Urinary bladder (tissue), 4 donors: ENCODE data around the gene APOC4. TPM values are rescaled to one million over a fixed set of nuclear protein-coding genes. Genes with fewer than 3 reads are reported as not detected.

Experiments
- DNase-seq: peaks from one replicate; pipeline ENCODE4 v3.0.0-alpha.2; 2015; ENCODE audit errors: extremely low spot score
- H3K27ac ChIP-seq: one replicate; pipeline ENCODE4 v1.5.1; 2013; ENCODE audit warnings: low read depth, mild to moderate bottlenecking, moderate library complexity
- H3K36me3 ChIP-seq: one replicate; pipeline ENCODE4 v1.6.1; 2013; ENCODE audit warnings: mild to moderate bottlenecking, moderate library complexity; ENCODE audit not compliant: insufficient read depth
- H3K4me1 ChIP-seq: one replicate; pipeline ENCODE4 v1.6.1; 2013; ENCODE audit warnings: mild to moderate bottlenecking, moderate library complexity; ENCODE audit not compliant: insufficient read depth
- H3K4me3 ChIP-seq: one replicate; pipeline ENCODE4 v1.5.1; 2013; ENCODE audit warnings: low read depth, low read length
- WGBS: extraction: QIAGEN DNeasy Blood & Tissue Kit; methylation state at CpG from one replicate; pipeline ENCODE4 v1.1.7; 2013; 5-methylcytosine and 5-hydroxymethylcytosine counted together
- polyA plus RNA-seq: library from polyadenylated mRNA; stranded (reverse); fragments of 200-250 nt; gene quantifications from one replicate; pipeline ENCODE4 v1.2.3, GENCODE V29; 2013
- total RNA-seq: library from RNA; depleted of rRNA; stranded (reverse); fragments of >200 nt; gene quantifications from one replicate; pipeline ENCODE4 v1.2.3, GENCODE V29; 2014
- donor health status: healthy with polysubstance abuse.
- donor health status: healthy.

Gene APOC4
- total and polyA plus RNA-seq, 2 donors = not detected

DNA sequence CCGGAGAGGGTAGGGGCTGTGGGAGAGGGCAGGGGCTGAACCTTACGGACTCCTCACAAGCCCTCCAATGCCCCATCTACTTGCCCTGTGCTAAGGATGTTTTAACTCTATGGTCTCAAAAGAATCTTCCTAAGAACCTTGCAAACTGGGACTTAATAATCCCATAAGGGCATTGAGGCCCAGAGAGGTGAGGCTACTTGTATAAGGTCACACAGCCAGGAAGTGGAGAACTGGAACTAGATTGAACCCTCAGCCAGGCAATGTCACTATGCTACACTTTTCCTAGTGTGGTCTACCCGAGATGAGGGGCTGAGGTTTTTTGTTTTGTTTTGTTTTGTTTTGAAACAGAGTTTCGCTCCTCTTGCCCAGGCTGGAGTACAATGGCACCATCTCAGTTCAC is 10.5 kb upstream of the APOC4 start:
- no peak overlapping the region for H3K27ac ChIP-seq

GRCh38 chr19:44939668-44940067 is 2.4 kb upstream of the APOC4 start:
- no peak for DNase-seq
- Histone ChIP-seq H3K27ac (no peak overlapping the region), H3K4me1 (no peaks in the 10 kb centered on the region), H3K4me3 (no peak overlapping the region), H3K36me3 (no peaks in the 10 kb centered on the region)
- WGBS = 81% methylated on average over 5 of the region's 5 CpGs

More for the DNA sequence above, 10.5 kb upstream of the APOC4 start:
- 83% methylated on average over 4 of the region's 4 CpGs for WGBS
- DNase-seq = no peak
- Histone ChIP-seq H3K4me3 (no peak overlapping the region), H3K36me3 (no peaks in the 10 kb centered on the region), H3K4me1 (no peaks in the 10 kb centered on the region)

- WGBS = 64% methylated on average over 10 of the region's 10 CpGs
- no peak for DNase-seq
- H3K27ac ChIP-seq = no peak overlapping the region
- H3K36me3 ChIP-seq = no peaks in the 10 kb centered on the region
- H3K4me3 ChIP-seq = no peak overlapping the region
- H3K4me1 ChIP-seq = no peaks in the 10 kb centered on the region
Measured at GRCh38 chr19:44943801-44944249, 1.8 kb downstream of the APOC4 start.

GRCh38 chr19:44947041-44947581 is 5.1 kb downstream of the APOC4 start:
- Histone ChIP-seq H3K36me3 (no peaks in the 10 kb centered on the region), H3K27ac (no peak overlapping the region), H3K4me1 (no peaks in the 10 kb centered on the region), H3K4me3 (no peak overlapping the region)
- DNase-seq = no peak
- 91% methylated on average over 13 of the region's 13 CpGs for WGBS

GRCh38 chr19:44948237-44948636 is 6.2 kb downstream of the APOC4 start:
- no peaks in the 10 kb centered on the region for H3K36me3 ChIP-seq

DNA sequence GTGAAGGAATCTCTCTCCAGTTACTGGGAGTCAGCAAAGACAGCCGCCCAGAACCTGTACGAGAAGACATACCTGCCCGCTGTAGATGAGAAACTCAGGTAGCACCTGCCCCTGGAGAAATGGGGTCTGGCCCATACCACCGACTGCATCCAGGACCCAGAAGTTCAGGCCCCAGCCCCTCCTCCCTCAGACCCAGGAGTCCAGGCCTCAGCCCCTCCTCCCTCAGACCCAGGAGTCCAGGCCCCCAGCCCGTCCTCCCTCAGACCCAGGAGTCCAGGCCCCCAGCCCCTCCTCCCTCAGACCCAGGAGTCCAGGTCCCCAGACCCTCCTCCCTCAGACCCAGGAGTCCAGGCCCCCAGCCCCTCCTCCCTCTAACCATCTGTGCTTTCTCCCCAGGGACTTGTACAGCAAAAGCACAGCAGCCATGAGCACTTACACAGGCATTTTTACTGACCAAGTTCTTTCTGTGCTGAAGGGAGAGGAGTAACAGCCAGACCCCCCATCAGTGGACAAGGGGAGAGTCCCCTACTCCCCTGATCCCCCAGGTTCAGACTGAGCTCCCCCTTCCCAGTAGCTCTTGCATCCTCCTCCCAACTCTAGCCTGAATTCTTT is 6.8 kb downstream of the APOC4 start:
- no peaks in the 10 kb centered on the region for H3K4me1 ChIP-seq
- WGBS = 84% methylated on average over 5 of the region's 5 CpGs
- H3K36me3 ChIP-seq = no peaks in the 10 kb centered on the region
- no peak overlapping the region for H3K27ac ChIP-seq
- no peak for DNase-seq
- H3K4me3 ChIP-seq = no peak overlapping the region

More at GRCh38 chr19:44948237-44948636, 6.2 kb downstream of the APOC4 start:
- DNase-seq = no peak
- Histone ChIP-seq H3K4me1 (no peaks in the 10 kb centered on the region), H3K27ac (no peak overlapping the region), H3K4me3 (no peak overlapping the region)
- 75% methylated on average over 5 of the region's 5 CpGs for WGBS

- Histone ChIP-seq H3K4me3 (no peak overlapping the region), H3K4me1 (no peaks in the 10 kb centered on the region), H3K27ac (no peak overlapping the region), H3K36me3 (no peaks in the 10 kb centered on the region)
- WGBS = 92% methylated on average over 9 of the region's 9 CpGs
- no peak for DNase-seq
Measured at GRCh38 chr19:44949550-44949949, 7.5 kb downstream of the APOC4 start.

GRCh38 chr19:44951179-44952159 is 9.4 kb downstream of the APOC4 start:
- 42% methylated on average over 13 of the region's 13 CpGs for WGBS
- DNase-seq = peak; percentile 60
- Histone ChIP-seq H3K27ac (no peak overlapping the region), H3K4me1 (no peaks in the 10 kb centered on the region), H3K4me3 (no peak overlapping the region), H3K36me3 (no peaks in the 10 kb centered on the region)

DNA sequence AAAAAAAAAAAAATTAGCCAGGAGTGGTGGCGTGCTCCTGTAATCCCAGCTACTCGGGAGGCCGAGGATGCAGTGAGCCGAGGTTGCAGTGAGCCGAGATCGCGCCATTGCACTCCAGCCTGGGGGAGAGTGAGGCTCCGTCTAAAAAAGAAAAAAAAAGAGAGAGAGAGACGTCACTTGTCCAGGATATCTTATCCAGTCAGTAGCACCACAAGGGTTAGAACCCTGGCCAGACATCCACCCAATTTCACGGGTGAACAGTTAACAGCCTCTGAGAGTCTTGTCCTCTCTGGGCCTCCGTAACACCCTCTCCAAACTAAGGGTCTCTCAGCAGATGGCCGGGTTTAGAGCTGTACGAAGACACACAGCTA is 12.2 kb downstream of the APOC4 start:
- peak overlapping the region; percentile 91 for H3K4me3 ChIP-seq
- peak overlapping the region; percentile 72 for H3K27ac ChIP-seq
- DNase-seq = no peak
- H3K4me1 ChIP-seq = no peaks in the 10 kb centered on the region
- H3K36me3 ChIP-seq = no peaks in the 10 kb centered on the region
- WGBS = 29% methylated on average over 13 of the region's 13 CpGs

DNA sequence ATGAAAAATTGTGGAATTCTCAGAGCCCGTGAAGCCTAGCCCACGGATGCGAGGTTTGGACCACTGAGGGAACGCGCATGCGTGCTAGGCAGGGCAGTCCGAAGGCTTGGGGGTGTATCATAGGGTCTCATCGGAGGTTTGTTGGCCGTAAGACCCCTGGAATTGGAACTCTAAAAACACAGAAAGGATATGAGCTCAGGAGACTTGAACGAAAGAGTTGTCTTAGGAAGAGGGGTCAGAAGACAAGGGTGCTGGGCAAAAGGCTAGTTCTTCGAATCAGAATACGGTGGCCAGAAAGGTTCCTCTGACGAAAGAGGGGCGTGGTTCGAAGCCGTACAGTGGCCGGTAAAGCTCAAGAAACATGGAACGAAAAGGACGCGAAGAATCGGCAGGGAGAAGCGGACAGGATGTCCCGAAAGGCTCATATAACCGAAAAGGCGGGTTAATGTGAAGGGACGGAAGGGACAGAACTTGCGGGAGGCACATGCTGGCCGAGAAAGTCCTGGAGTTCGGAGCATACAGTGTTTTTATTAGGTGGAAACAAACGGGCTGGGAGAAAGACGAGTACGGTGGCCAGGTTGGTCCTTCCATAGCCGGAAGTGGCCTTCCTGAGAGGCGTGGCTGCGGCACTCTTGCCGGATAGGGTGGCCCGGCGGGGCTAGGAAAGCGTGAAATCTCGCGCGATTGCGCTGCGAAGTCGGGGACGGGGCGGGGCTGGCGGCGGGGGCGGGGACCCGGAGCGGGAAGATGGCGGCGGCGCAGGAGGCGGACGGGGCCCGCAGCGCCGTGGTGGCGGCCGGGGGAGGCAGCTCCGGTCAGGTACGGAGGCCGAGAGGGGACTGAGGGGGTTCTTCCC is 12.8 kb downstream of the APOC4 start, which contains the start of gene CLPTM1:
Gene CLPTM1 (plus strand): TSS at position 732 of the 856 bp plus-strand sequence. CDS start 16 bp downstream, at position 748.
- Histone ChIP-seq H3K36me3 (no peaks in the 10 kb centered on the region), H3K4me1 (no peaks in the 10 kb centered on the region), H3K27ac (peak within 1 kb of the TSS; percentile 72), H3K4me3 (peak within 1 kb of the TSS; percentile 91)
- under 1% methylated on average over 65 of the region's 65 CpGs for WGBS
- DNase-seq = peak; percentile 95

DNA sequence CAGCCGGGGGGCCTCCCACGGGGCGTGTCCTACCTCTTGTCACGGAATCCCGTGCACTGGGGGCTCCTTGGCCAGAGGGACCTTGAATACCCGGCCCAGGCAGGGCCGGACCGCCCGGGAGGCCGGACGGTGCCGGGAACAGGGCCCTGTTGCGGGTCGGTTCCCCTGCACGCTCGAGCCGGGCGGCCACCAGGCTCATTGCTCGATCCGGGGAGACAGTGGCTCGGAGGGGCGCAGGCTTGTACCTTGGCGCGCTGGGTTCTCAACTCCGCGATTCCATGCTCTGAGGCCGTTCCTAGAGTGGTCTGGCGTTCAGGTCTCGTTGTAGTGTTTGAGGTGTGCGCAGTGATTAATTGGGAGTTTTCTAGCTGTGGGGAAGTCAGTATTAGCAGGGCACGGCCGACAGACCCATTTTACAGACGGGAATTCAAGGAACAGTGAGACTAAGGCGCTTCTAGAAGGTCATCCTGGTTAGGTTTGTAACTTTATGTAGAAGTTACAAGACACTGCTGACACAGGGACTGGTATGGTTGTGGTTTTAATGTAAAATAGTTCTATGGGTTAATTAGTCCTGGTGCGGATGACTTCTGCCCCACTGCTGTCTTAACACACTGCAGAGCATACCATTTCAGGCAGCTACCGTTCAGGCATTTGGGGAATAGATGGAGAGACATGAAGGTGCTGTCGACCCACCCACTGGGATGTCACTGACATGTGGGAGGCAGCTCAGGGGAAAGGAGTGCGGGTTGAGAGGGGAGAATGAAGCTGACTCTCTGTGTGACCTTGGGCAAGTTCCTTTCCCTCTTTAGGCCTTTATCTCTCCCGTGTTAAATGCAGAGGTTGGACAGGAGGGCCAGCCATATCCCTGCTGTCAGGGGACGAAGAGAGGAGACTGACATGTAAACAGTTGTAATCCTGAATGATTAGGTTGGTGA is 13.7 kb downstream of the APOC4 start:
- Histone ChIP-seq H3K4me3 (peak overlapping the region; percentile 91), H3K4me1 (no peaks in the 10 kb centered on the region), H3K27ac (peak overlapping the region; percentile 65), H3K36me3 (no peaks in the 10 kb centered on the region)
- DNase-seq = no peak
- 2% methylated on average over 40 of the region's 40 CpGs for WGBS

DNA sequence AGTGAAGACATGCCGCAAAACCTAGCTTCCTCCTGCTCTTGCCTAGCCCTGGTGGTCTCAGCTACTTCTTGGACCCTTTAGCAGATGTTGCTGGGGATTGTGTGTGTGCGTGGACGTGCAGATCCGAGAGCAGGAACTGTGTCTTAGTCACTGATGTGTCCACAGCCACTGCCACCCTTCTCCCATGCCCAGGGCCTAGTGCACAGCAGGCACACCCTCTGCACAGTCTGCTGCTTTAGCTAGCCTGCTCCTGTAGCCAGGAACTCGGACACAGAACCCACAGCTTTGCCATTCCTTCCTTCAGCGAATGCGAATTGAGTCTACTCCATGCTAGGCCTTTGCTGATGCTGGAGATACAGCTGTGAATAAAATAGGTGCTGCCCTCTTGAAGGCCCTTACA is 15.5 kb downstream of the APOC4 start:
- H3K4me1 ChIP-seq = no peaks in the 10 kb centered on the region
- no peak overlapping the region for H3K4me3 ChIP-seq
- no peaks in the 10 kb centered on the region for H3K36me3 ChIP-seq
- DNase-seq = no peak
- WGBS = 80% methylated on average over 7 of the region's 7 CpGs
- H3K27ac ChIP-seq = no peak overlapping the region
